Neural cell (in vitro differentiated cells): ENCODE data around the gene BCAP31. TPM values are rescaled to one million over a fixed set of nuclear protein-coding genes. Genes with fewer than 3 reads are reported as not detected.

Experiments
- H2AFZ ChIP-seq: fragments of 200-600, 300-800 bp; sonication (generic), shearing (Covaris generic); 2 replicates; pipeline ENCODE4 v1.6.0; 2014; ENCODE audit warnings: low read depth, mild to moderate bottlenecking, antibody characterized with exemption, low read length, moderate library complexity
- H3F3A ChIP-seq: fragments of 200-600 bp; shearing (Covaris generic); 2 replicates; pipeline ENCODE4 v1.6.1; 2016; ENCODE audit warnings: mild to moderate bottlenecking, moderate library complexity, mixed read lengths, antibody characterized with exemption, low read length; ENCODE audit not compliant: insufficient read depth, poor library complexity, severe bottlenecking
- H3K27ac ChIP-seq: fragments of 200-600, 300-800 bp; sonication (generic), shearing (Covaris generic); 2 replicates; pipeline ENCODE4 v1.5.1; 2014; ENCODE audit warnings: mild to moderate bottlenecking, low read length, moderate library complexity
- H3K27me3 ChIP-seq: fragments of 300-800, 200-600 bp; sonication (generic), shearing (Covaris generic); 2 replicates; pipeline ENCODE4 v1.6.0; 2014; ENCODE audit warnings: mild to moderate bottlenecking, low read depth, low read length, moderate library complexity; ENCODE audit not compliant: insufficient read depth
- H3K36me3 ChIP-seq: fragments of 300-800, 200-600 bp; sonication (generic), shearing (Covaris generic); 2 replicates; pipeline ENCODE4 v1.5.1; 2014; ENCODE audit warnings: mild to moderate bottlenecking, antibody characterized with exemption, low read length, moderate library complexity; ENCODE audit not compliant: insufficient read depth
- H3K4me2 ChIP-seq: fragments of 300-800, 200-600 bp; sonication (generic), shearing (Covaris generic); 2 replicates; pipeline ENCODE4 v1.6.0; 2014; ENCODE audit warnings: mild to moderate bottlenecking, low read length
- H3K4me3 ChIP-seq: fragments of 300-800, 200-600 bp; sonication (generic), shearing (Covaris generic); 2 replicates; pipeline ENCODE4 v1.5.1; 2014; ENCODE audit warnings: mild to moderate bottlenecking, low read length, moderate library complexity
- H3K79me2 ChIP-seq: fragments of 200-600 bp; shearing (Covaris generic); replicated peaks from 2 replicates; pipeline ENCODE4 v1.6.0; 2014; ENCODE audit warnings: mild to moderate bottlenecking, low read length, moderate library complexity; ENCODE audit not compliant: insufficient read depth
- H3K9ac ChIP-seq: fragments of 300-800, 200-600 bp; sonication (generic), shearing (Covaris generic); 2 replicates; pipeline ENCODE4 v1.6.1; 2016; ENCODE audit warnings: mild to moderate bottlenecking, low read length, mixed read lengths
- H3K9me2 ChIP-seq: fragments of 200-600 bp; shearing (Covaris generic); 2 replicates; pipeline ENCODE4 v1.6.1; 2016; ENCODE audit warnings: mild to moderate bottlenecking, low read length, mixed read lengths; ENCODE audit not compliant: insufficient read depth
- H3K9me3 ChIP-seq: fragments of 200-600, 300-800 bp; sonication (generic), shearing (Covaris generic); 2 replicates; pipeline ENCODE4 v1.6.1; 2016; ENCODE audit warnings: mild to moderate bottlenecking, mixed run types, low read length, moderate library complexity, mixed read lengths
- H4K20me1 ChIP-seq: fragments of 200-600 bp; shearing (Covaris generic); 2 replicates; pipeline ENCODE4 v1.6.1; 2016; ENCODE audit warnings: mild to moderate bottlenecking, mixed run types; ENCODE audit not compliant: insufficient read depth
- EP300 ChIP-seq: fragments of 450-650 bp; conservative IDR thresholded peaks from 2 replicates; pipeline ENCODE4 v1.6.1; 2014; ENCODE audit warnings: antibody characterized with exemption, mild to moderate bottlenecking, moderate library complexity; ENCODE audit not compliant: poor library complexity, severe bottlenecking
- EZH2 ChIP-seq: fragments of 200-600, 300-800 bp; shearing (Covaris generic), sonication (generic); IDR thresholded peaks from 2 replicates; pipeline ENCODE4 v1.6.1; 2014; ENCODE audit warnings: antibody characterized with exemption, low read length, borderline replicate concordance, mild to moderate bottlenecking; ENCODE audit not compliant: insufficient read depth, poor library complexity, severe bottlenecking
- MXI1 ChIP-seq: fragments of 450-650 bp; conservative IDR thresholded peaks from 2 replicates; pipeline ENCODE4 v1.6.1; 2014; ENCODE audit warnings: antibody characterized with exemption, mild to moderate bottlenecking; ENCODE audit not compliant: poor library complexity, severe bottlenecking
- POLR2AphosphoS5 ChIP-seq: IDR thresholded peaks from 2 replicates; pipeline ENCODE4 v1.6.1; 2012
- RAD21 ChIP-seq: fragments of 450-650 bp; conservative IDR thresholded peaks from 2 replicates; pipeline ENCODE4 v1.6.1; 2014; ENCODE audit warnings: antibody characterized with exemption, mild to moderate bottlenecking, moderate library complexity
- REST ChIP-seq: IDR thresholded peaks from 2 replicates; pipeline ENCODE4 v1.6.1; 2012; ENCODE audit warnings: borderline replicate concordance
- SMC3 ChIP-seq: fragments of 450-650 bp; conservative IDR thresholded peaks from 2 replicates; pipeline ENCODE4 v1.6.1; 2014; ENCODE audit warnings: antibody characterized with exemption, mild to moderate bottlenecking, moderate library complexity; ENCODE audit not compliant: poor library complexity
- TAF1 ChIP-seq: IDR thresholded peaks from 2 replicates; pipeline ENCODE4 v1.6.1; 2012; ENCODE audit warnings: low read depth
- polyA plus RNA-seq: library from polyadenylated mRNA; depleted of rRNA; stranded (reverse); fragments of >200 nt; gene quantifications from 2 replicates; pipeline ENCODE4 v1.2.3, GENCODE V29; 2014
- TF ChIP-seq, protein P1 (sequence below): fragments of 450-650 bp; IDR thresholded peaks from 2 replicates; pipeline ENCODE4 v1.5.1; 2014; ENCODE audit warnings: antibody characterized with exemption, mild to moderate bottlenecking, moderate library complexity; ENCODE audit not compliant: poor library complexity, severe bottlenecking

BCAP31 gene
- polyA plus RNA-seq, 1 donor from 2014 or later = 182 TPM

GRCh38 chrX:153732401-153732800 is 8.2 kb upstream of the BCAP31 start:
- no peaks in the 10 kb centered on the region for H4K20me1 ChIP-seq
- H3K27me3 ChIP-seq = no peaks in the 10 kb centered on the region
- H3K9me2 ChIP-seq = no peaks in the 10 kb centered on the region
- H3F3A ChIP-seq = no peaks in the 10 kb centered on the region
- H3K79me2 ChIP-seq = no peaks in the 10 kb centered on the region
- TF ChIP-seq EZH2 (no peak), POLR2AphosphoS5 (no peak), MXI1 (no peak), TAF1 (no peak), SMC3 (no peak), EP300 (no peak), RAD21 (no peak), REST (no peak)
- TF ChIP-seq, protein P1, sequence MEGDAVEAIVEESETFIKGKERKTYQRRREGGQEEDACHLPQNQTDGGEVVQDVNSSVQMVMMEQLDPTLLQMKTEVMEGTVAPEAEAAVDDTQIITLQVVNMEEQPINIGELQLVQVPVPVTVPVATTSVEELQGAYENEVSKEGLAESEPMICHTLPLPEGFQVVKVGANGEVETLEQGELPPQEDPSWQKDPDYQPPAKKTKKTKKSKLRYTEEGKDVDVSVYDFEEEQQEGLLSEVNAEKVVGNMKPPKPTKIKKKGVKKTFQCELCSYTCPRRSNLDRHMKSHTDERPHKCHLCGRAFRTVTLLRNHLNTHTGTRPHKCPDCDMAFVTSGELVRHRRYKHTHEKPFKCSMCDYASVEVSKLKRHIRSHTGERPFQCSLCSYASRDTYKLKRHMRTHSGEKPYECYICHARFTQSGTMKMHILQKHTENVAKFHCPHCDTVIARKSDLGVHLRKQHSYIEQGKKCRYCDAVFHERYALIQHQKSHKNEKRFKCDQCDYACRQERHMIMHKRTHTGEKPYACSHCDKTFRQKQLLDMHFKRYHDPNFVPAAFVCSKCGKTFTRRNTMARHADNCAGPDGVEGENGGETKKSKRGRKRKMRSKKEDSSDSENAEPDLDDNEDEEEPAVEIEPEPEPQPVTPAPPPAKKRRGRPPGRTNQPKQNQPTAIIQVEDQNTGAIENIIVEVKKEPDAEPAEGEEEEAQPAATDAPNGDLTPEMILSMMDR = no peak
- no peak overlapping the region for H3K9ac ChIP-seq
- H3K4me2 ChIP-seq = no peak overlapping the region
- no peak overlapping the region for H3K4me3 ChIP-seq
- H3K27ac ChIP-seq = no peak overlapping the region
- H2AFZ ChIP-seq = no peak overlapping the region
- H3K36me3 ChIP-seq = no peaks in the 10 kb centered on the region
- no peaks in the 10 kb centered on the region for H3K9me3 ChIP-seq

GRCh38 chrX:153731845-153732215 is 7.6 kb upstream of the BCAP31 start:
- H2AFZ ChIP-seq = no peak overlapping the region
- no peak overlapping the region for H3K4me3 ChIP-seq
- H3K9me2 ChIP-seq = no peaks in the 10 kb centered on the region
- H3K9me3 ChIP-seq = no peaks in the 10 kb centered on the region
- no peak overlapping the region for H3K27ac ChIP-seq
- H3K79me2 ChIP-seq = no peaks in the 10 kb centered on the region
- H3K9ac ChIP-seq = no peak overlapping the region
- no peaks in the 10 kb centered on the region for H3K36me3 ChIP-seq
- no peak for TF ChIP-seq SMC3
- TF ChIP-seq RAD21 = no peak
- no peak for TF ChIP-seq MXI1
- TF ChIP-seq EP300 = no peak
- no peak for TF ChIP-seq EZH2
- no peak for TF ChIP-seq REST
- no peak for TF ChIP-seq TAF1
- no peak for TF ChIP-seq POLR2AphosphoS5
- TF ChIP-seq, protein P1 = no peak
- H3F3A ChIP-seq = no peaks in the 10 kb centered on the region
- H3K4me2 ChIP-seq = no peak overlapping the region
- H3K27me3 ChIP-seq = no peaks in the 10 kb centered on the region
- H4K20me1 ChIP-seq = no peaks in the 10 kb centered on the region
